NT2/D1 (cell line): ENCODE results near the gene ANKRD55.
"Not testable (repeated sequence)": the region's sequence is repeated elsewhere in the genome, so short reads cannot be mapped to it uniquely, and the experiment has no call there.

ENCODE experiments used
- SUZ12 ChIP-seq: IDR thresholded peaks from 2 replicates; pipeline ENCODE4 v1.6.1; 2011; ENCODE audit not compliant: insufficient read length, insufficient read depth; ENCODE audit errors: extremely low read depth
- YY1 ChIP-seq: IDR thresholded peaks from 2 replicates; pipeline ENCODE4 v1.6.1; 2011; ENCODE audit not compliant: insufficient read length, insufficient read depth
- ZNF274 ChIP-seq: IDR thresholded peaks from 2 replicates; pipeline ENCODE4 v1.6.1; 2011; ENCODE audit warnings: mild to moderate bottlenecking, low read depth, low read length

DNA sequence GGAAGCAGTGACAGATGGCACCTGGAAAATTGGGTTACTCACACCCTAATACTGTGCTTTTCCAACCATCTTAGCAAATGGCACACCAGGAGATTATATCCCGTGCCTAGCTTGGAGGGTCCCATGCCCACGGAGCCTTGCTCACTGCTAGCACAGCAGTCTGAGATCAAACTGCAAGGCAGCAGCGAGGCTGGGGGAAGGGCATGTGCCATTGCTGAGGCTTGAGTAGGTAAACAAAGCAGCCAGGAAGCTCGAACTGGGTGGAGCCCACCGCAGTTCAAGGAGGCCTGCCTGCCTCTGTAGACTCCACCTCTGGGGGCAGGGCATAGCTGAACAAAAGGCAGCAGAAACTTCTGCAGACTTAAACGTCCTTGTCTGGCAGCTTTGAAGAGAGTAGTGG, 11.5 kb downstream of the ANKRD55 start:
- TF ChIP-seq YY1, SUZ12, ZNF274: not testable (repeated sequence)
